ENCODE data around the gene ACTL6B. TPM values are rescaled to one million over a fixed set of nuclear protein-coding genes. Genes with fewer than 3 reads are reported as not detected.
A peak's percentile ranks its signal among the peaks of the same experiment; 100 is the strongest.

ACTL6B gene
- total and polyA plus RNA-seq, 9 of the 15 experiments (the other 6 are each of a cell fraction or from before 2014, with no cell fraction given): not detected

- TF ChIP-seq POLR2AphosphoS5 (IDR thresholded peaks at IDR 0.05; ENCODE audit: control insufficient read depth, insufficient read depth, low read depth, low read length) (peak; percentile 43; the same call in 1 of the 2 replicates), MYNN (IDR thresholded peaks at IDR 0.05) (peak; percentile 49; the same call in 1 of the 2 replicates), MYNN (CRISPR knock-in tag; IDR thresholded peaks at IDR 0.05) (no peak), PKNOX1 (IDR thresholded peaks at IDR 0.05) (peak; percentile 62), KDM2B (CRISPR knock-in tag; IDR thresholded peaks at IDR 0.05) (0 out of 2 replicates have a peak, but pooled peaks have one; percentile 31), ATF7 (IDR thresholded peaks at IDR 0.05) (no peak), NR1H2 (CRISPR knock-in tag; IDR thresholded peaks at IDR 0.05) (0 out of 2 replicates have a peak, but pooled peaks have one; percentile 32), E2F6 (IDR thresholded peaks at IDR 0.05; ENCODE audit: borderline replicate concordance in 1 of 2, extremely low read depth in 1 of 2, insufficient read depth in 1 of 2, insufficient read length in 1 of 2, low read depth in 1 of 2, low read length in 1 of 2, poor library complexity in 1 of 2, severe bottlenecking in 1 of 2) (peak in 1 of 2 experiments; percentile 49), CHD1 (IDR thresholded peaks at IDR 0.05; ENCODE audit: low read length) (no peak), CEBPG (CRISPR knock-in tag; IDR thresholded peaks at IDR 0.05) (peak; percentile 35; the same call in 1 of the 2 replicates), CEBPG (tag; conservative IDR thresholded peaks at IDR 0.05 in 1 of 2, IDR thresholded peaks at IDR 0.05 in 1 of 2) (no peak), E2F1 (CRISPR knock-in tag; IDR thresholded peaks at IDR 0.05) (no peak), HDAC2 (IDR thresholded peaks at IDR 0.05) (no peak), RBM17 (IDR thresholded peaks at IDR 0.05; ENCODE audit: borderline replicate concordance, low read depth, low read length) (no peak), RBFOX2 (IDR thresholded peaks at IDR 0.05; ENCODE audit: low read depth, low read length) (peak; percentile 70), CHD4 (IDR thresholded peaks at IDR 0.05; ENCODE audit: insufficient read depth, insufficient replicate concordance, low read depth, low read length, poor library complexity, severe bottlenecking) (no peak), NFXL1 (CRISPR knock-in tag; IDR thresholded peaks at IDR 0.05) (no peak), ERF (CRISPR knock-in tag; IDR thresholded peaks at IDR 0.05) (no peak), RFX7 (CRISPR knock-in tag; IDR thresholded peaks at IDR 0.05) (no peak), HLTF (IDR thresholded peaks at IDR 0.05) (no peak), CREM (IDR thresholded peaks at IDR 0.05; ENCODE audit: low read depth) (peak; percentile 78), ZFP36 (IDR thresholded peaks at IDR 0.05; ENCODE audit: low read depth, low read length, partially characterized antibody) (no peak)
- TF ChIP-seq, protein P1, sequence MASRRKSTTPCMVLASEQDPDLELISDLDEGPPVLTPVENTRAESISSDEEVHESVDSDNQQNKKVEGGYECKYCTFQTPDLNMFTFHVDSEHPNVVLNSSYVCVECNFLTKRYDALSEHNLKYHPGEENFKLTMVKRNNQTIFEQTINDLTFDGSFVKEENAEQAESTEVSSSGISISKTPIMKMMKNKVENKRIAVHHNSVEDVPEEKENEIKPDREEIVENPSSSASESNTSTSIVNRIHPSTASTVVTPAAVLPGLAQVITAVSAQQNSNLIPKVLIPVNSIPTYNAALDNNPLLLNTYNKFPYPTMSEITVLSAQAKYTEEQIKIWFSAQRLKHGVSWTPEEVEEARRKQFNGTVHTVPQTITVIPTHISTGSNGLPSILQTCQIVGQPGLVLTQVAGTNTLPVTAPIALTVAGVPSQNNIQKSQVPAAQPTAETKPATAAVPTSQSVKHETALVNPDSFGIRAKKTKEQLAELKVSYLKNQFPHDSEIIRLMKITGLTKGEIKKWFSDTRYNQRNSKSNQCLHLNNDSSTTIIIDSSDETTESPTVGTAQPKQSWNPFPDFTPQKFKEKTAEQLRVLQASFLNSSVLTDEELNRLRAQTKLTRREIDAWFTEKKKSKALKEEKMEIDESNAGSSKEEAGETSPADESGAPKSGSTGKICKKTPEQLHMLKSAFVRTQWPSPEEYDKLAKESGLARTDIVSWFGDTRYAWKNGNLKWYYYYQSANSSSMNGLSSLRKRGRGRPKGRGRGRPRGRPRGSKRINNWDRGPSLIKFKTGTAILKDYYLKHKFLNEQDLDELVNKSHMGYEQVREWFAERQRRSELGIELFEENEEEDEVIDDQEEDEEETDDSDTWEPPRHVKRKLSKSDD (conservative IDR thresholded peaks at IDR 0.05; ENCODE audit: low read length): no peak
These were observed 29.6 kb downstream of the ACTL6B start (continued) for GRCh38 chr7:100626530-100627237.

Data from K562 (cell line).